Natural killer cell (primary cell): ENCODE data around the gene PHF20. TPM values are rescaled to one million over a fixed set of nuclear protein-coding genes. Genes with fewer than 3 reads are reported as not detected.
A peak's percentile ranks its signal among the peaks of the same experiment; 100 is the strongest.
"Not testable (repeated sequence)": the region's sequence is repeated elsewhere in the genome, so short reads cannot be mapped to it uniquely, and the experiment has no call there.

ENCODE experiments used
- ATAC-seq, 3 donors: fragments of 150-1000 bp in 2 of 3; fragments of 200-7000 bp in 1 of 3; cut with Tn5 transposase; 1 replicate in 1 of 3; 2 replicates in 2 of 3; pipeline ENCODE4 v1.10.0; 2021; ENCODE audit warnings: mild to moderate bottlenecking in 2 of 3, moderate library complexity in 2 of 3
- DNase-seq, 2 donors: peaks; one replicate each; pipeline versions ENCODE4 v3.0.0 to v3.0.0-alpha.2; 2013 to 2021; ENCODE audit warnings: mixed read lengths in 1 of 2
- H3K27ac ChIP-seq: one replicate; pipeline ENCODE4 v1.5.1; 2013; ENCODE audit warnings: mild to moderate bottlenecking, low read length
- H3K27me3 ChIP-seq: one replicate; pipeline ENCODE4 v1.6.1; 2013; ENCODE audit warnings: low read length; ENCODE audit not compliant: control insufficient read depth, insufficient read depth
- H3K36me3 ChIP-seq: one replicate; pipeline ENCODE4 v1.6.1; 2013; ENCODE audit warnings: low read length; ENCODE audit not compliant: control insufficient read depth, insufficient read depth
- H3K4me1 ChIP-seq: one replicate; pipeline ENCODE4 v1.6.1; 2013; ENCODE audit warnings: low read length; ENCODE audit not compliant: control insufficient read depth, insufficient read depth
- H3K4me3 ChIP-seq: one replicate; pipeline ENCODE4 v1.5.1; 2013; ENCODE audit warnings: low read length
- H3K9me3 ChIP-seq: one replicate; pipeline ENCODE4 v1.6.1; 2013; ENCODE audit warnings: low read length; ENCODE audit not compliant: control insufficient read depth, insufficient read depth
- H3K27ac Mint-ChIP-seq, 2 donors: one replicate each; pipeline ENCODE4 v1.8.0; 2022; ENCODE audit warnings: mild to moderate bottlenecking in 2 of 2, mixed read lengths in 2 of 2, moderate library complexity in 1 of 2
- H3K27me3 Mint-ChIP-seq, 2 donors: one replicate each; pipeline ENCODE4 v1.8.0; 2022; ENCODE audit warnings: low read depth in 2 of 2, mixed read lengths in 2 of 2
- H3K36me3 Mint-ChIP-seq: one replicate; pipeline ENCODE4 v1.8.0; 2022; ENCODE audit warnings: mixed read lengths
- H3K4me1 Mint-ChIP-seq, 2 donors: one replicate each; pipeline ENCODE4 v1.8.0; 2022; ENCODE audit warnings: mixed read lengths in 2 of 2
- H3K4me3 Mint-ChIP-seq: one replicate; pipeline ENCODE4 v1.8.0; 2022; ENCODE audit warnings: mild to moderate bottlenecking, moderate library complexity, mixed read lengths
- H3K9me3 Mint-ChIP-seq, 2 donors: one replicate each; pipeline ENCODE4 v1.8.0; 2022; ENCODE audit warnings: mixed read lengths in 2 of 2
- CTCF ChIP-seq: fragments of 200-600 bp; IDR thresholded peaks from one replicate; pipeline ENCODE4 v1.8.0; 2022; ENCODE audit warnings: antibody characterized with exemption
- WGBS: methylation state at CpG from one replicate; pipeline ENCODE4 v1.1.7; 2013; ENCODE audit warnings: missing lambda C conversion rate; ENCODE audit not compliant: insufficient coverage; 5-methylcytosine and 5-hydroxymethylcytosine counted together
- intact Hi-C: fragments of 100-400 bp; cut with micrococcal nuclease; formaldehyde crosslinking; loops from one replicate; pipeline ENCODE4 v1.14.2; 2022
- total RNA-seq, 4 donors: library from RNA; stranded (reverse); fragments of 120-200 nt in 1 of 4; gene quantifications; one replicate each; pipeline versions ENCODE4 v1.2.3 to v1.2.4, GENCODE V29; 2013 to 2022

The PHF20 gene
- total RNA-seq, 3 donors from 2014 or later (not counting 1 experiment from before 2014, with no cell fraction given), result 151 to 165 (median 161) TPM

- Mint-ChIP-seq H3K9me3 (no peaks in the 10 kb centered on the region), H3K27ac (no peak overlapping the region), H3K36me3 (no peaks in the 10 kb centered on the region), H3K27me3 (no peaks in the 10 kb centered on the region), H3K4me3 (no peak overlapping the region), H3K4me1 (peaks cover 12 to 18% of the 10 kb centered on the region in 2 donors)
- Histone ChIP-seq H3K27ac (no peak overlapping the region), H3K36me3 (peaks cover 11% of the 10 kb centered on the region), H3K9me3 (no peaks in the 10 kb centered on the region), H3K27me3 (no peaks in the 10 kb centered on the region), H3K4me3 (no peak overlapping the region), H3K4me1 (no peaks in the 10 kb centered on the region)
- ATAC-seq (no peak), DNase-seq (no peak)
- WGBS, result 97% methylated on average over 2 of the region's 2 CpGs
- no peak for TF ChIP-seq CTCF
- intact Hi-C loops, result no loop called here
Observed at GRCh38 chr20:35891375-35891774, 119.6 kb downstream of the PHF20 start.

GRCh38 chr20:35892871-35893270, 121.1 kb downstream of the PHF20 start:
- H3K27ac ChIP-seq, result no peak overlapping the region
- no peaks in the 10 kb centered on the region for H3K4me1 ChIP-seq
- no peak overlapping the region for H3K4me3 ChIP-seq
- H3K36me3 ChIP-seq, result peaks cover 3% of the 10 kb centered on the region
- Mint-ChIP-seq H3K36me3 (no peaks in the 10 kb centered on the region), H3K27ac (no peak overlapping the region), H3K4me3 (no peak overlapping the region), H3K9me3 (no peaks in the 10 kb centered on the region), H3K4me1 (peaks cover 12 to 13% of the 10 kb centered on the region in 2 donors), H3K27me3 (no peaks in the 10 kb centered on the region)
- H3K27me3 ChIP-seq, result no peaks in the 10 kb centered on the region
- intact Hi-C loops, result no loop called here
- ATAC-seq (no peak), DNase-seq (no peak)
- no peaks in the 10 kb centered on the region for H3K9me3 ChIP-seq
- WGBS, result 97% methylated on average over 2 of the region's 3 CpGs
- no peak for TF ChIP-seq CTCF

GRCh38 chr20:35893942-35894341, 122.1 kb downstream of the PHF20 start:
- ATAC-seq (peak; percentile 30 to 57 (median 47)), DNase-seq (no peak)
- no peak overlapping the region for H3K27ac ChIP-seq
- Mint-ChIP-seq H3K9me3 (no peaks in the 10 kb centered on the region), H3K4me1 (peaks cover 12 to 13% of the 10 kb centered on the region in 2 donors), H3K4me3 (no peak overlapping the region), H3K27me3 (no peaks in the 10 kb centered on the region), H3K27ac (peak overlapping the region in 1 of 2 donors; percentile 8), H3K36me3 (no peaks in the 10 kb centered on the region)
- 17% methylated on average over 3 of the region's 3 CpGs for WGBS
- intact Hi-C loops, result no loop called here
- no peaks in the 10 kb centered on the region for H3K9me3 ChIP-seq
- no peak overlapping the region for H3K4me3 ChIP-seq
- no peaks in the 10 kb centered on the region for H3K27me3 ChIP-seq
- no peaks in the 10 kb centered on the region for H3K4me1 ChIP-seq
- peaks cover 3% of the 10 kb centered on the region for H3K36me3 ChIP-seq
- TF ChIP-seq CTCF, result no peak

- H3K36me3 Mint-ChIP-seq, DNase-seq: not testable (repeated sequence)
Observed at GRCh38 chr20:35895516-35895915, 123.7 kb downstream of the PHF20 start.

More at GRCh38 chr20:35895516-35895915, 123.7 kb downstream of the PHF20 start:
- H3K36me3 ChIP-seq, result peaks cover 17% of the 10 kb centered on the region
- H3K27ac Mint-ChIP-seq, H3K27me3 ChIP-seq, H3K4me1 ChIP-seq, H3K4me3 ChIP-seq, H3K27ac ChIP-seq, H3K4me3 Mint-ChIP-seq, H3K9me3 ChIP-seq, H3K9me3 Mint-ChIP-seq, intact Hi-C loops, ATAC-seq, H3K27me3 Mint-ChIP-seq: not testable (repeated sequence)
- peaks cover 12 to 13% of the 10 kb centered on the region in 2 donors for H3K4me1 Mint-ChIP-seq
- WGBS, result 84% methylated on average over 7 of the region's 7 CpGs
